AG08396 (cell line): ENCODE measurements around the gene CUBN.

Source experiments
- DNase-seq: peaks from one replicate; pipeline ENCODE4 v3.0.0; 2012; ENCODE audit warnings: low spot score, mixed read lengths

Gene CUBN

GRCh38 chr10:16916496-16916895, 213.1 kb downstream of the CUBN start:
- no peak for DNase-seq

GRCh38 chr10:16915300-16915699, 214.3 kb downstream of the CUBN start:
- no peak for DNase-seq

- no peak for DNase-seq
Observed at GRCh38 chr10:16913266-16913665, 216.3 kb downstream of the CUBN start.

- DNase-seq: no peak
Observed at GRCh38 chr10:16910793-16911164, 218.8 kb downstream of the CUBN start.

GRCh38 chr10:16909961-16910792, 219.4 kb downstream of the CUBN start:
- no peak for DNase-seq

GRCh38 chr10:16909271-16909767, 220.3 kb downstream of the CUBN start:
- DNase-seq: no peak

- DNase-seq: no peak
Observed at GRCh38 chr10:16907687-16908086, 221.9 kb downstream of the CUBN start.

GRCh38 chr10:16905320-16905719, 224.3 kb downstream of the CUBN start:
- DNase-seq: no peak

- DNase-seq: no peak
Observed at GRCh38 chr10:16904639-16905061, 225.0 kb downstream of the CUBN start.

GRCh38 chr10:16904049-16904448, 225.6 kb downstream of the CUBN start:
- DNase-seq: no peak

GRCh38 chr10:16902606-16903005, 227.0 kb downstream of the CUBN start:
- DNase-seq: no peak

GRCh38 chr10:16901106-16901505, 228.5 kb downstream of the CUBN start:
- no peak for DNase-seq

- DNase-seq: no peak
Observed at GRCh38 chr10:16896993-16897392, 232.6 kb downstream of the CUBN start.

- DNase-seq: no peak
Observed at GRCh38 chr10:16894821-16895220, 234.8 kb downstream of the CUBN start.

- DNase-seq: no peak
Observed at GRCh38 chr10:16893664-16894063, 235.9 kb downstream of the CUBN start.

- peak; percentile 30 for DNase-seq
Observed at GRCh38 chr10:16891375-16892313, 238.0 kb downstream of the CUBN start.

- DNase-seq: no peak
Observed at GRCh38 chr10:16890691-16891090, 238.9 kb downstream of the CUBN start.

GRCh38 chr10:16887565-16887964, 242.0 kb downstream of the CUBN start:
- DNase-seq: no peak

- no peak for DNase-seq
Observed at GRCh38 chr10:16886031-16886430, 243.6 kb downstream of the CUBN start.

GRCh38 chr10:16884497-16884896, 245.1 kb downstream of the CUBN start:
- DNase-seq: no peak

- DNase-seq: no peak
Observed at GRCh38 chr10:16883084-16883483, 246.5 kb downstream of the CUBN start.

- DNase-seq: no peak
Observed at GRCh38 chr10:16870331-16870730, 259.3 kb downstream of the CUBN start.

- DNase-seq: no peak
Observed at GRCh38 chr10:16867990-16868389, 261.6 kb downstream of the CUBN start.
